Stimulated activated CD8-positive, alpha-beta memory T cell treated with anti-CD3 and anti-CD28 coated beads, Interleukin-15, amount 100 ng/mL, for 1 hour (primary cell): ENCODE results near the gene RCAN3.
A peak's percentile ranks its signal among the peaks of the same experiment; 100 is the strongest.
"Not testable (repeated sequence)": the region's sequence is repeated elsewhere in the genome, so short reads cannot be mapped to it uniquely, and the experiment has no call there.

Source experiments
- DNase-seq: peaks from one replicate; pipeline ENCODE4 v3.0.0-alpha.2; 2020; ENCODE audit warnings: low read depth

RCAN3 gene

GRCh38 chr1:24502709-24503058 lies at the start of gene RCAN3:
Gene RCAN3 (plus strand): TSS chr1:24502836. CDS start chr1:24514373, 11,537 bp downstream.
- DNase-seq: peak; percentile 57

DNA sequence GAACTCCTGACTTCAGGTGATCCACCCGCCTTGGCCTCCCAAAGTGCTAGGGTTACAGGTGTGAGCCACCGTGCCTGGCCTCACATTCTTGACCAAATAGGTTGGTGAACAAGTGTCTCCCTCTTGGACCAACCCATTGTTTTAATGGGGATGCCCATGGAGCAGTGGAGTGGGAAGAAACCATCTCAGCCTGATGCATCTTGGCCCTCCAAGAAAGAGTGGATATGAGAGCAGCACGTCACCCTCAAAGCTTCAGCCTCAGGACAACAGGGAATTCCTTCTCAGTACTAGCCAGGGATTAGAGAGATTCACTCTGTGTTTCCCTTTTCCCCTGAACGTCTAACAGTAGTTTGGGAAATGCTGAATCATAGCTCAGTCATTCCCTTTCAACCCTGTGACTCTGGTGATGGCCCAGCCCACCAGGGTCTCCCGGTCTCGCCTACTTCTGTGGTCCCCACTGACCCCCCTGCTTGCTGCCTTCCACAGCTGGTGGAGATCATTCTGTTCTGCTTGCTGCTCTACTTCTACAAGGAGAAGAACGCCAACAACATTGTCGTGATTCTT lies 49.6 kb upstream of the RCAN3 start:
- no peak for DNase-seq

- DNase-seq: no peak
Observed at GRCh38 chr1:24454673-24455072, 48.0 kb upstream of the RCAN3 start.

- no peak for DNase-seq
Observed at GRCh38 chr1:24455272-24455671, 47.4 kb upstream of the RCAN3 start.

GRCh38 chr1:24457866-24458265 lies 44.8 kb upstream of the RCAN3 start:
- no peak for DNase-seq

- no peak for DNase-seq
Observed at GRCh38 chr1:24459551-24460266, 42.9 kb upstream of the RCAN3 start.

DNA sequence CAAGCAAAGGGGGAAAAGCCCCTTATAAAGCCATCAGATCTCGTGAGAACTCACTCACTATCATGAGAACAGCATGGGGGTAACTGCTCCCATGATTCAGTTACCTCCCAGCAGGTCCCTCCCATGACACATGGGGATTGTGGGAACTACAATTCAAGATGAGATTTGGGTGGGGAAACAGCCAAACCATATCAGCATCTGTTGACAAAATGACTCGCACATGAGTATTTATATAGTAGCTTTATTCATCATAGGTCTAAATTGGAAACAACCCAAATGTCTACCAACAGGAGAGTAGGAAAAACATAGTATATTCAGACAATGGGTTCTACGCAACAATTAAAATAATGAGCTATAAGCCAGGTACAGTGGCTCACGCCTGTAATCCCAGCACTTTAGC lies 40.5 kb upstream of the RCAN3 start:
- DNase-seq: not testable (repeated sequence)

DNA sequence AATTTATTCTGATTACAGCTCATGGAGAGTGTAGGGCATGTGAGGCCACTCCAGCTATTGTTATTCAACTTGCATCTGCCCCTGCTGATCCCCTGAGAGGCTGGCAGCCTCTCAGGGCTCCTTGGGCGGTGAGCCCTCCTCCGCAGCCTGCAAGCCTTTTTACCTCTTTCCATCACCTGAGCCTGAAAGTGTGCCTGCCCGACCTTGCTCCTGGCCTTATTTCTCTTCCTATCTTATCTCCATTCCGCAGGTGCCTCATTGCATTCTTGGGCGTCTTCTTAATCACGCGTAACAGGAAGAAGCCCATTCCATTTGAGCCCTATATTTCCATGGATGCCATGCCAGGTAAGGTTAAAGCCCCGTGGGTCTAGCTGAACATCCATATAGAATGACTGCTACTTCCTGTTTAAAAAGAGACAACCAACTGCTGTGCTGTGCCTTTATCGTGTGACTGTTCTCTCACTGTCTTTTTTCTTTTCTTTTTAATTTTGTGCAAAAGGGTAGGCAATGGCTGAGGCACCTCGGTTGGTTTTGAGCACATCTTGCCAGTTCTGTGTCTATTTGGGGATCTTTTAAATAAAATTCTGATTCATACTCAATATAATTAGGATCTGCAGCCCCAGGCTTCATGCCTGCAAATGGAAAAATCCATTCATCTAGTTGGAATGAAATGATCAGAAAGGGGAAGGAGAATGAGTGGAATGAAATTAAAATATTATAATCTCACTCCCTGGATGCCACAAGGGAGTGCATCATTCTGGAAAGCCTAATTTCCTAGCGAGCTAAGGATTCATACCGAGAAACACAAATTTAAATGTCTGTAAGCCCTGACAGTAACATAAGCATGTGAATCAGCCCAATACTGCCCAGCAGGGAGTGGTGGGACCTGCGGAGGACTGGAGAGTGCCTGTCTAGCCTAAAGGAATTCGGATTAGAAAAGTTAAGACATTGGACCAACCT lies 38.6 kb upstream of the RCAN3 start:
- DNase-seq: no peak

DNA sequence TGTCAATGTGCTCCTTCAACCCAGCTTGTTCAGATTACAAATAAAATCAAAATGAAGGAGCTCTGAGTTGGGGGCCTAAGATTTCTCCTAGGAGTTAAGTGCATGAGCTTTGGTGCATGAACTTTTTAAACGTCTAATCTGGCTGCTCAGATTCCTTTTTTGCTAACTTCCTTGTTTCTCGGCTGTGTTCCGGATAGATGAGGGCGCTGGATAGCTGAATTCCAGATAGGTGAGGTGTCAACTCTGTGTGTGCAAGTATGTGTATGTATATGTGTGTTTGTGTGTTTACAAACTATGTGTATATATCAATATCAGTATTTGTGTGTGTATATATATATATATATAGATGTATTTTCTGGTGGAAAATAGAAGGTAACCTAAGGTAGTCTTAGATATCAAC lies 37.5 kb upstream of the RCAN3 start:
- DNase-seq: no peak

DNA sequence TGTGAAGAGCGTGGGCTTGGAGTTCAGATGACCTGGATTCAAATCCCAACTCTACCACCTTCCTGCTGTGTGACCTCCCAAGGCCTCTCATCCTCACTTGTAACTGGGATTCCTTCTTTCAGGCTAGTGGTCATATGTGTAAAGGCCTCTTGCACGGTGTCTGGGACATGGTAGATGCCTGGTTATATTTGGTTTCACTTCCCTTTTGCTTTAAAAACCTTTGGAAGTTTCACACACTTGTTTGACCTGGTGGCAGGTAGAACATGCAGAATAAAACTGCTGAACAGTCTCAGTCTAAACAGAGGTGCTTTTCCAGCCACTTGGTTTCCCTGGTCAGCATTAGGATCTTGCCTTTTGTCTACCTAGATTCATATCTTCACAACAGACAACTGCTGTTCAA lies 37.0 kb upstream of the RCAN3 start:
- DNase-seq: no peak

GRCh38 chr1:24468685-24469316 lies 33.8 kb upstream of the RCAN3 start:
- DNase-seq: no peak

DNA sequence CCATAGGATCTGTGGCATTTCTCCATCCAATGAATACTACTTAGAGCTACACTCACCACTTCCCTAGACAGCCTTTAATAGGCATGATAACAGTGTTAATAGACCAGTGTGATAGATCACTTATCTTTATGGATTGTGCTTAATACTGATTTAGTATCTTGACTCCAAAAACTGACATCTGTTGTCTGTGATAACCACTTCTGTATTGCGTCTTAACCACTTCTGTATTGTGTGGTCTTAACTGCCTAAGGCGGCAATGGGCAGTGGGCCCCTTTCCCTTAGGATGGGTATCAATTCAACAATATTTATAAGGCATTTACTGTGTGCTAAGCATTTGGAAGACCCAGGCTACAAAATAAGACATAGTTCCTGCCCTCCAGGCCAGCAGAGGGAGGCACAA lies 32.0 kb upstream of the RCAN3 start:
- no peak for DNase-seq

DNA sequence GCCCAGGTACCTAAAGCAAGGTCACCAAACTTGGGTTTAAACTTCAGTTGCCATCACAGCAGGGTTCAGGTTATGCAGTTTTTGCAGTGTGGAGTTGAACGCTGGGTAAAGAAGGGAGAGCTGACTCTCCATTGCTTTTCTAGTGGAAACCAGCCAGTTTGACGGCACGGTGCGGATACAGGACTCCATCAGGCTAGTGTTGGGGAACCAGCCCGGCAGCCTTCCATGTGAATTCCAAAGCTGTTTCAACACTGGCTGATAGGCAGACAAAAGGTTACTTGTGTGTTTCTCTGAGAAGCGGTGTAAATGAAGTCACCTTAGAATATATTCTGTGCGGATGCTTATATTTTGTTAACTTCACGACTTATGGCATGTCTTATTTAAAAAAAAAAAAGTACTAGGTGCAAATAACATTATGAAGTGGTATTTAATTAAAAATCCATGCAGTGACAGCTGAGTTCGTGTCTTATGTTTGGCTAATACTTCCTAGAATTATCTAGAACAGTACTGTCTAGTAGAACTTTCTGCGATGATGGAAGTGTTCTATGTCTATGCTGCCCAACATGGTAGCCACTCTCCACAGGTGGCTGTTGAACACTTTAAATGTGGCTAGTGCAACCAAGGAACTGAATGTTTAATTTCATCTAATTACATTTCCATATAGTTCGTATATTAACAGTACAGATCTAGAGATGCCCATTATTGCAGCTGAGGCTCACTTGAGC lies 29.9 kb upstream of the RCAN3 start:
- DNase-seq: no peak

DNA sequence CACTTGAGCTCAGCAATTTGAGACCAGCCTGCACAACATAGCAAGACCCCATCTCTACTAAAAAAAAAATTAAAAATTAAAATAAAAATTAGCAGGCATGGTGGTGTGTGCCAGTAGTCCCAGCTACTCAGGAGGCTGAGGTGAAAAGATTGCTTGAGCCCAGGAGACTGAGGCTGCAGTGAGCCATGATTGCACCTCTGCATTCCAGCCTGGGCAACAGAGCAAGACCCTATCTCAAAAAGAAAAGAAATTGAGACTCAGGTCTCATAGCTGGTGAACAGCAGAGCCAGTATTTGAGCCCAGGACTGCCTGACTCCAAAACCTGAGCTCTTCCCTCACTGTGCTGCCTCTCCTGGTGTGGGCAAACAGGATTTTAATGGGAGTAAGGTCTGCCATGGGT lies 28.4 kb upstream of the RCAN3 start:
- DNase-seq: no peak

DNA sequence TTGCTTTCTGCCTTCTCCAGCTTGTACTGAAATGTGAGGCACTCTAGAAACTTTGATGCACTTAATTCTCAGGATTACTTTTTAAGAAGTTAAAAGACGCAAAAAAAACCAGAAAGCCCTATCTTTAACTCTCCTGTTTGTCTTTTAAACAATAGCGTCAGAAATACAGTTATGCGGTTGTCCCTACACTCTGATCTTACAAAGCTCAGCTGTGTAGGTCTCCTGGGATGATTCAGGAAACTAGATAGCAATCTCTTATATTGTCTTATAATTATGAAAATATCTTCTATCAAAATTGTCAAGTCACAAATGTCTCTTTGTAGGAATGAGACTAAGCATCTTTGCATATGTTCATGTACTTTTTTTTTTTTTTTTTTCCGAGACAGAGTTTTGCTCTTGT lies 26.9 kb upstream of the RCAN3 start:
- DNase-seq: no peak

DNA sequence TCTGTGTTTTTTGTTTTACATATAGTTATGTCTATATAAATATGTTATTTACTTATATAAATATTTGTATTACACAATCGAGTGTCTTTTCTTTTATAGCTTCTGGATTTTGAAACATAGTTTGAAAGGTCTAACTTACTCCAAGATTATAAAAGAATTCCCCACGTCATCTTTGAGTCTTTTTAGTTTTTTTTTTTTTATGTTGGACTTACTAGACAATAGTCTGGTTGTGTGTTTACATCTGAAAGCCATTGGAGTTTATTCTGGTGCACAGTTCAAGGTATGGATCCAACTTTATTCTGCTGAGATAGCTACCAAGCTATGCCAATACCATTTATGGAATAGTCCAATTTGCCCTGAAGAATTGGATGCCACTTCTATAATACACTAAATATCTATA lies 26.1 kb upstream of the RCAN3 start:
- DNase-seq: no peak

GRCh38 chr1:24477309-24477708 lies 25.3 kb upstream of the RCAN3 start:
- no peak for DNase-seq

DNA sequence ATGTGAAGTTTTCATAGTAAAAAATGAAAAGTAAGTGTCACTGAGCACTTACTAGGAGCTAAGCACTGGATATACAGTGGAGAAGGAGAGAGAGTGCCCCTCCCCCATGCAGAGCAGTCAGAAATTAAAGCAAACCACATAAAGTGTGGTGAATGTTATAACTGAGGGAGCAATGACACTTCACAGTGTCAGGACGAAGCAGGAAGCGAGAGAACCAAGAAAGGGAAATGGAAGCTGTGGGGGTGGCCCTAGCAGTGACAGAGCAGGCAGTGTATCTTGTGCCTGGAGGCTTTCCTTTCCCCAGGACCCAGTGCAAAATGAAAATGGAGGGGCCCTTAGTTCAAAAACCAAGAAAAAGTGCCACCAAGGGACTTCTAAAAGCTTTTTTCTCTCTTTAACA lies 21.5 kb upstream of the RCAN3 start:
- DNase-seq: no peak

GRCh38 chr1:24481843-24482610 lies 20.6 kb upstream of the RCAN3 start:
- no peak for DNase-seq

GRCh38 chr1:24483441-24483840 lies 19.2 kb upstream of the RCAN3 start:
- DNase-seq: no peak

DNA sequence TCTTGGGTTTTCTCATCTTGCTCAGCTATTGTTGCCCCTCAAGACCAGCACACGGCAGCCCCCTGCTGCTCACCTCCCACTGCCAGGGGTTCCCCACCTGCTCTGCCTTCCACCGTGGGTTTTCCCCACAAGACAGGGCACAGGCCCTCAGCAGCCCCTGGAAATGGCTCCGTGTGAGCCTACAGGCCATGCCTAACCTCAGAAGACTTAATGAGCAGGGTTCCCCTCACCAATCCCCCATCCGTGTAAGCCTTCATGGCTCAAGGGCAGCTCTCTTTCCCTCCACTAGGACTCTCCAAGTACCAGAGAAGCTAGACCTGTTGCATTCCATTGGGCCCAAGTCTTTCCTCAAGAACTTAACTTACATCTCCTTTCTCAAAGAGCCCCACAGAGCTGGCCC lies 18.4 kb upstream of the RCAN3 start:
- DNase-seq: no peak
